NCI-H1417 (cell line): ENCODE measurements around the gene ACP5.
"Not testable (repeated sequence)": the region's sequence is repeated elsewhere in the genome, so short reads cannot be mapped to it uniquely, and the experiment has no call there.

Source experiments
- DNase-seq, 3 experiments: peaks; one replicate each; lab custom pipeline; 2025; lab: John Stamatoyannopoulos, UW

The ACP5 gene

GRCh38 chr19:11578258-11579142 lies 1.1 kb upstream of the ACP5 start:
- DNase-seq, result no peak

GRCh38 chr19:11576227-11576626 lies 1.2 kb downstream of the ACP5 start:
- DNase-seq, result no peak

GRCh38 chr19:11574689-11575088 lies 2.8 kb downstream of the ACP5 start:
- DNase-seq, result no peak

- not testable (repeated sequence) for DNase-seq
These were observed 3.7 kb downstream of the ACP5 start for GRCh38 chr19:11573763-11574162.

GRCh38 chr19:11573354-11573753 lies 4.1 kb downstream of the ACP5 start:
- not testable (repeated sequence) for DNase-seq

GRCh38 chr19:11570039-11570462 lies 7.4 kb downstream of the ACP5 start:
- DNase-seq, result peak in 1 of 3 experiments; percentile 50

- DNase-seq, result no peak
These were observed 11.3 kb downstream of the ACP5 start for GRCh38 chr19:11566164-11566563.

- not testable (repeated sequence) for DNase-seq
These were observed 11.8 kb downstream of the ACP5 start for GRCh38 chr19:11565649-11565980.

- not testable (repeated sequence) for DNase-seq
These were observed 13.2 kb downstream of the ACP5 start for GRCh38 chr19:11564082-11564807.

GRCh38 chr19:11563532-11563931 lies 13.9 kb downstream of the ACP5 start:
- DNase-seq, result no peak

- DNase-seq, result peak; percentile 33 to 78 (median 44)
These were observed 16.9 kb downstream of the ACP5 start for GRCh38 chr19:11560404-11561051.

GRCh38 chr19:11558881-11559828 lies 18.3 kb downstream of the ACP5 start, which contains the start of gene ELOF1:
Gene ELOF1 (minus strand): TSS chr19:11559230. CDS start chr19:11554347, 4,883 bp downstream.
- peak; percentile 93 to 99 (median 98) for DNase-seq

GRCh38 chr19:11556634-11557420 lies 20.6 kb downstream of the ACP5 start:
- DNase-seq, result no peak

GRCh38 chr19:11555246-11555645 lies 22.2 kb downstream of the ACP5 start:
- no peak for DNase-seq

GRCh38 chr19:11554160-11554559 lies 23.3 kb downstream of the ACP5 start:
- no peak for DNase-seq

- no peak for DNase-seq
These were observed 24.6 kb downstream of the ACP5 start for GRCh38 chr19:11552666-11553372.

- DNase-seq, result no peak
These were observed 25.7 kb downstream of the ACP5 start for GRCh38 chr19:11551603-11552235.

- no peak for DNase-seq
These were observed 27.2 kb downstream of the ACP5 start for GRCh38 chr19:11550265-11550664.

- no peak for DNase-seq
These were observed 28.0 kb downstream of the ACP5 start for GRCh38 chr19:11549386-11549953.
